RWPE2 (cell line): ENCODE data around the gene M1AP.

Experiments used
- ATAC-seq: fragments of 200-7000 bp; cut with Tn5 transposase; 3 replicates; pipeline ENCODE4 v1.9.1; 2021; ENCODE audit warnings: low read depth
- DNase-seq: peaks from one replicate; pipeline ENCODE4 v3.0.0-alpha.2; 2020; ENCODE audit warnings: low spot score
- H3K27ac ChIP-seq: fragments of 450-650 bp; 2 replicates; pipeline ENCODE4 v1.5.1; 2017; ENCODE audit warnings: mild to moderate bottlenecking; ENCODE audit not compliant: poor library complexity, severe bottlenecking
- H3K27me3 ChIP-seq: fragments of 250-450 bp; sonication (Bioruptor Pico); 2 replicates; pipeline ENCODE4 v1.5.1; 2021; ENCODE audit warnings: mild to moderate bottlenecking, moderate library complexity; ENCODE audit not compliant: insufficient read depth, poor library complexity, severe bottlenecking
- H3K36me3 ChIP-seq: fragments of 250-450 bp; sonication (Bioruptor Pico); 2 replicates; pipeline ENCODE4 v1.5.1; 2020; ENCODE audit warnings: low read depth, mild to moderate bottlenecking, moderate library complexity
- H3K4me1 ChIP-seq: fragments of 250-450 bp; sonication (Bioruptor Pico); 2 replicates; pipeline ENCODE4 v1.5.1; 2021; ENCODE audit warnings: mild to moderate bottlenecking, moderate library complexity; ENCODE audit not compliant: insufficient read depth, poor library complexity, severe bottlenecking
- H3K4me3 ChIP-seq: fragments of 250-450 bp; sonication (Bioruptor Pico); 2 replicates; pipeline ENCODE4 v1.5.1; 2021; ENCODE audit warnings: mild to moderate bottlenecking, moderate library complexity; ENCODE audit not compliant: severe bottlenecking
- H3K9me3 ChIP-seq: fragments of 250-450 bp; sonication (Bioruptor Pico); 2 replicates; pipeline ENCODE4 v1.5.1; 2021; ENCODE audit warnings: mild to moderate bottlenecking, moderate library complexity; ENCODE audit not compliant: severe bottlenecking
- TF ChIP-seq, protein P1 (sequence below): fragments of 450-650 bp; IDR thresholded peaks from one replicate; pipeline ENCODE4 v1.5.1; 2017; ENCODE audit warnings: mild to moderate bottlenecking, moderate library complexity; ENCODE audit not compliant: poor library complexity, severe bottlenecking

M1AP gene

DNA sequence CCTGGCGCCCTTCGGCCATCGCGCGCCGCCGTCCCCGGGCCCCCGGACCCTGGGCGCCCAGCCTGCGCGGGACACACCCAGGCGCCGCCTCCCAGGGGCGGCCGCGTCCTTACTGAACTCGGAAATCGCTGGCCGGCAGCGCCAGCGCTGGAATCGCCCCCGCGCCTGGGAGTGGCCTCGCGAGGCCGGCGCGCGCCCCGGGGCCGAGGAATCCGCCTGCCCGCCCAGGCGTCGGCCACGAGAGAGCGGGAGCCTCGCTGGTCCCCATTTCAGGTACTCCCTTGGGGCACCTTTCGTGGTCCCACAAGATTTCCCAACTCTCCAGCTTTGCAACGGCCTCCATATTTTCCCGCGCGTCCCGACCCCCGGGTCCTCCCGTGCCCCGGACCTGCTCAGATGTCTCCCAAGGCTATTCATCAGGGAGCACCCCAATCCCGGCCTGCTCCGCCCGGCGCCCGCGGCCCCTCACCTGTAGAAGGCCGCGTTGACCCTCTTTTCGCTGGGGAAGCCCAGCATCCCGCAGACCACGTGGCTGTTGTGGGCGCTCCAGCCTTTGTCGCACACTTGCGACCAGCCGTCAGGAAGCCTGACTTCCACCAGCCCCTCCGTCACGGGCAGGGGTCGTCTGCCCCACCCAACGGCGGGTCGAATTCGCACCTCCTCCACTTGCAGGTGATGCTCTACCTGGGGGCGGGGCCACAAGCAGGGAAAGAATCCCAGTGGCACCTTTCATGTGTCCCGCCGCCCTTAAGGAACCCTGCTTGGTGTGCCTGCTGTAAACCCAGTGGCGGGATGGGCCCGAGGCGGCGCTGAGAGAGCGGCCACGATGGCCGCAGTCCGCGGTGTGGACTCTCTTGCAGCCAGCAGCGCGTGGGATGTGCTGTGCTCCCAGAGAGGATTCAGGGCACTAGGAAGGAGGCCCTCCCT lies 99.0 kb downstream of the M1AP start:
- H3K4me3 ChIP-seq: peak overlapping the region; percentile 49
- no peak for DNase-seq
- TF ChIP-seq, protein P1, sequence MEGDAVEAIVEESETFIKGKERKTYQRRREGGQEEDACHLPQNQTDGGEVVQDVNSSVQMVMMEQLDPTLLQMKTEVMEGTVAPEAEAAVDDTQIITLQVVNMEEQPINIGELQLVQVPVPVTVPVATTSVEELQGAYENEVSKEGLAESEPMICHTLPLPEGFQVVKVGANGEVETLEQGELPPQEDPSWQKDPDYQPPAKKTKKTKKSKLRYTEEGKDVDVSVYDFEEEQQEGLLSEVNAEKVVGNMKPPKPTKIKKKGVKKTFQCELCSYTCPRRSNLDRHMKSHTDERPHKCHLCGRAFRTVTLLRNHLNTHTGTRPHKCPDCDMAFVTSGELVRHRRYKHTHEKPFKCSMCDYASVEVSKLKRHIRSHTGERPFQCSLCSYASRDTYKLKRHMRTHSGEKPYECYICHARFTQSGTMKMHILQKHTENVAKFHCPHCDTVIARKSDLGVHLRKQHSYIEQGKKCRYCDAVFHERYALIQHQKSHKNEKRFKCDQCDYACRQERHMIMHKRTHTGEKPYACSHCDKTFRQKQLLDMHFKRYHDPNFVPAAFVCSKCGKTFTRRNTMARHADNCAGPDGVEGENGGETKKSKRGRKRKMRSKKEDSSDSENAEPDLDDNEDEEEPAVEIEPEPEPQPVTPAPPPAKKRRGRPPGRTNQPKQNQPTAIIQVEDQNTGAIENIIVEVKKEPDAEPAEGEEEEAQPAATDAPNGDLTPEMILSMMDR: no peak
- no peaks in the 10 kb centered on the region for H3K9me3 ChIP-seq
- H3K27ac ChIP-seq: peak overlapping the region; percentile 33
- no peaks in the 10 kb centered on the region for H3K36me3 ChIP-seq
- ATAC-seq: peak; percentile 83
- H3K27me3 ChIP-seq: no peaks in the 10 kb centered on the region
- H3K4me1 ChIP-seq: peaks cover 6% of the 10 kb centered on the region

DNA sequence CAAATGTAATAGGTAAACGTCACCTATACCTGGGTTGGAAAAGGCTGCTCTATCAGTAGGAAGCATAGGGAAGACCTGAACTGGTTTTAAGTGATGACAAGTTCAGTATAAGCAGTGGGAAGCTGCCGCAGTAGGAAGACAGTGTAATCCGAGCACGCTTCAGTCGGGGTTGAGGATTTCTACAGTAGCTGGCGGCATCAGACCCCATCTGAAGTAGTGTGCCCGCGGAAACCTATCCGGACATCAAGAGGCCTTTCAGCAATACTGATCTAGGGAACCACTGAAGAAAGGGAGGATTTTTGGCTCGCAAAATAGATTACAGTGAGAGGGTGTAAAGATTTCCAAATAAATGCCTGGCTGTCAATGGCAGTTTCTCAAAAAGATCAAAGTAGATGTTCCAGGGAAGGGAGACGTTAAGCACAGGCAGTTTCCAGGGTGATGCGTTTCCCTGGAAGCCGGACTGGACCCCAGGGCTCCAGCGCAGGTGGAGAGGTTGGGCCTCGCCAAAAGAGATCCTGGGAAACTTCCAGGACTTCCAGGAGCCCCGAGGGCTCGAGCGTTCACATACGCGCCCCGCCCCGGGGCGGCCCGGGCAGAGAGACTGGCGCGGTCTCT lies 99.7 kb downstream of the M1AP start:
- DNase-seq: no peak
- no peaks in the 10 kb centered on the region for H3K9me3 ChIP-seq
- no peaks in the 10 kb centered on the region for H3K36me3 ChIP-seq
- H3K4me3 ChIP-seq: peak overlapping the region; percentile 49
- H3K4me1 ChIP-seq: peaks cover 6% of the 10 kb centered on the region
- ATAC-seq: no peak
- H3K27me3 ChIP-seq: no peaks in the 10 kb centered on the region
- H3K27ac ChIP-seq: peak overlapping the region; percentile 33
- TF ChIP-seq, protein P1: no peak

DNA sequence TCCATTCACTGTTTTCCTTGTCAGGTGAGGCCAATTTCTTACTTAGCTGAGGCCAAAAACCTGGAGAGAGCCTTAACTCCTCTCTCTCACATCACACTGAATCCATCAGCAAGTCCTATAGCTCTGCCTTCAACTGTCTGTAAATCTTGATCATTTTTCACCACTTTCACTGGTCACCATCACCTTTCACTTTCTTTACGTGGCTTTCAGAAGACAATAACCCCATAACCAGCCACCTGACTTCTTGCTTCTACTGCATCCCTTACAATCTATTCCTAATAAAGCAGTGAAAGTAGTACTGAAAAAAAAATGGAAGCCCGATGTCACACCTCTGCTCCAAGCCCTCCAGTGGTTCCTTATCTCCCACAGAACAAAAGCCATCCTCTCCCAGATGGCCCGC lies 102.1 kb downstream of the M1AP start:
- ATAC-seq (no peak), DNase-seq (no peak)
- Histone ChIP-seq H3K27me3 (no peaks in the 10 kb centered on the region), H3K9me3 (no peaks in the 10 kb centered on the region), H3K27ac (no peak overlapping the region), H3K4me1 (peaks cover 6% of the 10 kb centered on the region), H3K4me3 (no peak overlapping the region), H3K36me3 (no peaks in the 10 kb centered on the region)
- TF ChIP-seq, protein P1: no peak

DNA sequence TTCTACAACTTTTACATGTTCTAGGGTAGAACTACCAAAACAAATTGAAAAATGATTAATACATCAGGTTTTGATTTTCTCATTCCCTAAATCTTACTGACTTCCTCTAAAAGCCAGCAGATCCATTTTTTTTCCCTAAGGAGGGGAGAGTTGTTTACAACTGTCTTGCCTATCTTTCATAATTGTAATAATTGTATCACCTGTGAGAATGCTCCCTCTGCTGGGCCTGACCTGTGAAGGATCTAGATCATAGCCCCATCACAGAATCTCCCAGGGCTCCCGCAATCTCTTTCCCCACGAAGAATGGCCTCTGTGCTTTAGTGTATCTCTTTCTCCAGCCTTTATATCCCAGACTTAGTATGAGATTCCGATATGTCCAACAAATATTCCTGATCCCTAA lies 103.5 kb downstream of the M1AP start:
- peak; percentile 44; the same call in 1 of the 3 replicates for ATAC-seq
- TF ChIP-seq, protein P1: peak; percentile 60
- H3K36me3 ChIP-seq: no peaks in the 10 kb centered on the region

More for the DNA sequence above, 103.5 kb downstream of the M1AP start:
- Histone ChIP-seq H3K27ac (no peak overlapping the region), H3K27me3 (no peaks in the 10 kb centered on the region), H3K4me1 (no peaks in the 10 kb centered on the region), H3K9me3 (no peaks in the 10 kb centered on the region), H3K4me3 (no peak overlapping the region)
- no peak for DNase-seq
